IMR-90 (cell line): Measurements from ENCODE around the gene FBLN1.
"Not testable (repeated sequence)": the region's sequence is repeated elsewhere in the genome, so short reads cannot be mapped to it uniquely, and the experiment has no call there.

Experiments used
- BHLHE40 ChIP-seq: fragments of 150-350 bp; IDR thresholded peaks from 2 replicates; pipeline ENCODE4 v1.6.1; 2016; ENCODE audit warnings: mild to moderate bottlenecking, low read depth, low read length
- CEBPB ChIP-seq: IDR thresholded peaks from 2 replicates; pipeline ENCODE4 v1.6.1; 2012; ENCODE audit warnings: low read depth, low read length, improper control_type of control experiment
- CTCF ChIP-seq: conservative IDR thresholded peaks from 2 replicates; pipeline ENCODE4 v1.5.1; 2012; ENCODE audit warnings: mild to moderate bottlenecking, low read depth, low read length, improper control_type of control experiment
- ELK1 ChIP-seq: fragments of 150-350 bp; IDR thresholded peaks from 2 replicates; pipeline ENCODE4 v1.6.1; 2016; ENCODE audit warnings: low read depth, mild to moderate bottlenecking, low read length, moderate library complexity, borderline replicate concordance
- FOS ChIP-seq: fragments of 150-350 bp; IDR thresholded peaks from 2 replicates; pipeline ENCODE4 v1.6.1; 2016; ENCODE audit warnings: low read depth, low read length
- MAFK ChIP-seq: IDR thresholded peaks from 2 replicates; pipeline ENCODE4 v1.6.1; 2012; ENCODE audit warnings: low read depth, low read length, improper control_type of control experiment
- MAZ ChIP-seq: IDR thresholded peaks from 2 replicates; pipeline ENCODE4 v1.6.1; 2012; ENCODE audit warnings: low read depth, mild to moderate bottlenecking, low read length, improper control_type of control experiment, moderate library complexity, borderline replicate concordance
- MXI1 ChIP-seq: IDR thresholded peaks from 2 replicates; pipeline ENCODE4 v1.6.1; 2012; ENCODE audit warnings: low read depth, mild to moderate bottlenecking, low read length, moderate library complexity, borderline replicate concordance
- POLR2A ChIP-seq: IDR thresholded peaks from 2 replicates; pipeline ENCODE4 v1.6.1; 2012; ENCODE audit warnings: mild to moderate bottlenecking, low read depth, low read length
- RAD21 ChIP-seq: IDR thresholded peaks from 2 replicates; pipeline ENCODE4 v1.6.1; 2012; ENCODE audit warnings: low read length, improper control_type of control experiment
- RCOR1 ChIP-seq: IDR thresholded peaks from 2 replicates; pipeline ENCODE4 v1.6.1; 2012; ENCODE audit warnings: mild to moderate bottlenecking, low read length, improper control_type of control experiment; ENCODE audit not compliant: insufficient replicate concordance
- RFX5 ChIP-seq: IDR thresholded peaks from 2 replicates; pipeline ENCODE4 v1.8.0; 2012; ENCODE audit warnings: low read depth, mild to moderate bottlenecking, low read length, moderate library complexity
- SMC3 ChIP-seq: fragments of 150-350 bp; IDR thresholded peaks from 2 replicates; pipeline ENCODE4 v1.6.1; 2016; ENCODE audit warnings: low read depth, mild to moderate bottlenecking, antibody characterized with exemption, low read length, moderate library complexity
- USF2 ChIP-seq: fragments of 150-350 bp; IDR thresholded peaks from 2 replicates; pipeline ENCODE4 v1.6.1; 2017; ENCODE audit warnings: mild to moderate bottlenecking, antibody characterized with exemption, low read length, low read depth

GRCh38 chr22:45608045-45608444 is 105.4 kb downstream of the FBLN1 start:
- not testable (repeated sequence) for TF ChIP-seq CTCF, POLR2A, RFX5, SMC3, MAZ, FOS, MXI1, BHLHE40, CEBPB, ELK1, MAFK, RCOR1, RAD21
- peak; percentile 47 for TF ChIP-seq USF2
